PC-3 (cell line): ENCODE results near the gene KISS1R. TPM values are rescaled to one million over a fixed set of nuclear protein-coding genes. Genes with fewer than 3 reads are reported as not detected.
"Not testable (repeated sequence)": the region's sequence is repeated elsewhere in the genome, so short reads cannot be mapped to it uniquely, and the experiment has no call there.

Source experiments
- ATAC-seq: fragments of 200-7000 bp; cut with Tn5 transposase; 2 replicates; pipeline ENCODE4 v1.9.1; 2020; ENCODE audit warnings: mild to moderate bottlenecking, moderate library complexity
- BruUV-seq: library from RNA; stranded (reverse); fragments of 400-500 nt; replicated peaks from 2 replicates; lab custom pipeline; 2021; lab: Mats Ljungman, UMichigan
- CTCF ChIA-PET: fragments of 300-600 bp; sonication (Branson Sonifier 250); formaldehyde crosslinking; loops from one replicate; lab custom pipeline; 2022; ENCODE audit warnings: antibody characterized with exemption; lab: Charles Lee
- POLR2A ChIA-PET: fragments of 300-600 bp; sonication (Branson Sonifier 250); formaldehyde crosslinking; loops from one replicate; lab custom pipeline; 2022; ENCODE audit warnings: antibody characterized with exemption; ENCODE audit not compliant: unreplicated experiment; lab: Charles Lee
- DNase-seq: peaks from one replicate; pipeline ENCODE4 v3.0.0-alpha.2; 2015
- H2AFZ ChIP-seq: fragments of 300-600 bp; sonication (generic); 2 replicates; pipeline ENCODE4 v1.6.0; 2016; ENCODE audit warnings: antibody characterized with exemption, low read length
- H3F3A ChIP-seq: fragments of 300-600 bp; sonication (generic); one replicate; pipeline ENCODE4 v1.6.0; 2017; ENCODE audit warnings: antibody characterized with exemption, low read length, control low read depth, mild to moderate bottlenecking; ENCODE audit not compliant: unreplicated experiment
- H3K27ac ChIP-seq: fragments of 300-600 bp; sonication (generic); 2 replicates; pipeline ENCODE4 v1.5.1; 2016; ENCODE audit warnings: mild to moderate bottlenecking, low read length
- H3K27me3 ChIP-seq: fragments of 300-600 bp; sonication (generic); 2 replicates; pipeline ENCODE4 v1.6.1; 2016; ENCODE audit warnings: low read length, mixed read lengths
- H3K36me3 ChIP-seq: fragments of 300-600 bp; sonication (generic); 2 replicates; pipeline ENCODE4 v1.6.1; 2016; ENCODE audit warnings: low read depth, mixed run types, low read length, mixed read lengths
- H3K4me1 ChIP-seq: fragments of 300-600 bp; sonication (generic); 2 replicates; pipeline ENCODE4 v1.5.1; 2016; ENCODE audit warnings: low read length; ENCODE audit not compliant: insufficient read depth
- H3K4me2 ChIP-seq: fragments of 300-600 bp; sonication (generic); 2 replicates; pipeline ENCODE4 v1.6.0; 2016; ENCODE audit warnings: low read length
- H3K4me3 ChIP-seq: fragments of 300-600 bp; sonication (generic); 2 replicates; pipeline ENCODE4 v1.5.1; 2016; ENCODE audit warnings: mild to moderate bottlenecking, low read length, mixed read lengths
- H3K79me2 ChIP-seq: fragments of 300-600 bp; sonication (generic); 2 replicates; pipeline ENCODE4 v1.6.1; 2017; ENCODE audit warnings: low read length, mixed read lengths
- H3K9ac ChIP-seq: fragments of 300-600 bp; sonication (generic); 2 replicates; pipeline ENCODE4 v1.6.0; 2016; ENCODE audit warnings: mild to moderate bottlenecking, low read length
- H3K9me2 ChIP-seq: fragments of 300-600 bp; sonication (generic); replicated peaks from 2 replicates; pipeline ENCODE4 v1.6.1; 2016; ENCODE audit warnings: mixed run types, low read length, mixed read lengths
- H3K9me3 ChIP-seq: fragments of 300-600 bp; sonication (generic); 2 replicates; pipeline ENCODE4 v1.6.1; 2016; ENCODE audit warnings: low read length, mixed read lengths
- H4K20me1 ChIP-seq: fragments of 300-600 bp; sonication (generic); 2 replicates; pipeline ENCODE4 v1.6.1; 2016; ENCODE audit warnings: low read length, mixed read lengths
- EZH2 ChIP-seq: fragments of 300-600 bp; sonication (generic); IDR thresholded peaks from one replicate; pipeline ENCODE4 v1.6.1; 2017; ENCODE audit warnings: antibody characterized with exemption, mild to moderate bottlenecking, low read length; ENCODE audit not compliant: unreplicated experiment
- EZH2phosphoT487 ChIP-seq: fragments of 300-600 bp; sonication (generic); IDR thresholded peaks from 2 replicates; pipeline ENCODE4 v1.6.1; 2018; ENCODE audit warnings: mild to moderate bottlenecking, antibody characterized with exemption, low read length, borderline replicate concordance
- intact Hi-C: fragments of 100-400 bp; cut with micrococcal nuclease; formaldehyde crosslinking; loops from 2 replicates; pipeline ENCODE4 v1.9.0; 2023
- total RNA-seq: library from RNA; depleted of rRNA; stranded (reverse); fragments of >200 nt; gene quantifications from 2 replicates; pipeline ENCODE4 v1.2.3, GENCODE V29; 2014
- TF ChIP-seq, protein P1 (sequence below): fragments of 300-600 bp; sonication (generic); conservative IDR thresholded peaks from 2 replicates; pipeline ENCODE4 v1.5.1; 2017; ENCODE audit warnings: antibody characterized with exemption, low read depth, mild to moderate bottlenecking, low read length

Gene KISS1R
- total RNA-seq, 1 experiment from 2014 or later: 3.9 TPM

DNA sequence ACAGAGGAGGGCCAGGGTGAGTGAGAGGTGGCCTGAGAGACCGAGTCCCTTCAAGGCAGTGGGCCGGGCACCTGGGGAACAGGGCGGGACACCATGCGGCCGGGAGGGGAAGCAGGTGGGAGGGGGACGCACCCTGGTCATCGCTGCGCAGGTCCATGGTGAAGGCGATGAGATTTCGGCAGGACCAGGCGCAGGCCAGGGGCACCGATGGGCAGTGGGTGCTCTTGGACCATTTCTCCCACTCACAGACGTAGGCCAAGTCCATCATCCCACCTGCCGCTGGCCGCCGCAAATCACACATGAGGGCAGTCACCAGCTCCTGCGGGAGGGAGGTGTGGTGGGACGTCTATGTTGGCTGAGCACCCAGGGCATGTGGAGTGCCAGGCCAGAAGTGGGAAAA lies 26.3 kb upstream of the KISS1R start:
- intact Hi-C loops: no loop called here
- H3K27ac ChIP-seq: no peak overlapping the region
- H3K36me3 ChIP-seq: no peaks in the 10 kb centered on the region; the same call in 1 of the 2 replicates
- no peaks in the 10 kb centered on the region for H3K27me3 ChIP-seq
- ChIA-PET CTCF (no interaction called here), POLR2A (no interaction called here)
- BruUV-seq: no TSS peak
- no peak overlapping the region for H3K9ac ChIP-seq
- peaks cover 15% of the 10 kb centered on the region for H3K79me2 ChIP-seq
- H3K9me3 ChIP-seq: no peaks in the 10 kb centered on the region
- peaks cover 3% of the 10 kb centered on the region for H3F3A ChIP-seq
- no peak overlapping the region for H2AFZ ChIP-seq
- no peaks in the 10 kb centered on the region for H3K4me1 ChIP-seq
- TF ChIP-seq, protein P1, sequence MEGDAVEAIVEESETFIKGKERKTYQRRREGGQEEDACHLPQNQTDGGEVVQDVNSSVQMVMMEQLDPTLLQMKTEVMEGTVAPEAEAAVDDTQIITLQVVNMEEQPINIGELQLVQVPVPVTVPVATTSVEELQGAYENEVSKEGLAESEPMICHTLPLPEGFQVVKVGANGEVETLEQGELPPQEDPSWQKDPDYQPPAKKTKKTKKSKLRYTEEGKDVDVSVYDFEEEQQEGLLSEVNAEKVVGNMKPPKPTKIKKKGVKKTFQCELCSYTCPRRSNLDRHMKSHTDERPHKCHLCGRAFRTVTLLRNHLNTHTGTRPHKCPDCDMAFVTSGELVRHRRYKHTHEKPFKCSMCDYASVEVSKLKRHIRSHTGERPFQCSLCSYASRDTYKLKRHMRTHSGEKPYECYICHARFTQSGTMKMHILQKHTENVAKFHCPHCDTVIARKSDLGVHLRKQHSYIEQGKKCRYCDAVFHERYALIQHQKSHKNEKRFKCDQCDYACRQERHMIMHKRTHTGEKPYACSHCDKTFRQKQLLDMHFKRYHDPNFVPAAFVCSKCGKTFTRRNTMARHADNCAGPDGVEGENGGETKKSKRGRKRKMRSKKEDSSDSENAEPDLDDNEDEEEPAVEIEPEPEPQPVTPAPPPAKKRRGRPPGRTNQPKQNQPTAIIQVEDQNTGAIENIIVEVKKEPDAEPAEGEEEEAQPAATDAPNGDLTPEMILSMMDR: no peak
- no peak for TF ChIP-seq EZH2
- TF ChIP-seq EZH2phosphoT487: no peak
- H4K20me1 ChIP-seq: no peaks in the 10 kb centered on the region
- H3K4me2 ChIP-seq: no peak overlapping the region
- H3K9me2 ChIP-seq: no peaks in the 10 kb centered on the region
- H3K4me3 ChIP-seq: no peak overlapping the region
- no peak for DNase-seq
- ATAC-seq: no peak

DNA sequence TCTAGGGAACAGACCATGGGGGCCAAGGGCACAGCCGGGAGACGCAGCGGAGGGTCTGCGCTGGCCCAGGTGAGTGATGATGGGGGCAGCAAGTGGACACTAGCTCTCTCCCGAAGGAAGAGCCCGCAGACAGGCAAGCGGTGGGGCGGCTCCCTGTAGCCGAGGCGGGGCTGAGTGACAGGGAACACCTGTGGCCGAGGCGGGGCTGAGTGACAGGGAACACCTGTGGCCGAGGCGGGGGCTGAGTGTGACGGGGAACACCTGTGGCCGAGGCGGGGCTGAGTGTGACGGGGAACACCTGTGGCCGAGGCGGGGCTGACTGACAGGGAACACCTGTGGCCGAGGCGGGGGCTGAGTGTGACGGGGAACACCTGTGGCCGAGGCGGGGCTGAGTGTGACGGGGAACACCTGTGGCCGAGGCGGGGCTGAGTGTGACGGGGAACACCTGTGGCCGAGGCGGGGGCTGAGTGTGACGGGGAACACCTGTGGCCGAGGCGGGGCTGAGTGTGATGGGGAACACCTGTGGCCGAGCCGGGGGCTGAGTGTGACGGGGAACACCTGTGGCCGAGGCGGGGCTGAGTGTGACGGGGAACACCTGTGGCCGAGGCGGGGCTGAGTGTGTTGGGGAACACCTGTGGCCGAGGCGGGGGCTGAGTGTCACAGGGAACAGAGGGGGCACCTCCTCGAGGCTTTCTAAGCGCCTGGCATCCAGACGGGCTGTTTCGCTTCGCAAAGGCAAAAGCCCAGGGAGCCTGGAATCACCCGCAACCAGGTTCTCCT lies 25.5 kb upstream of the KISS1R start:
- H3K27ac ChIP-seq, ATAC-seq, H3K36me3 ChIP-seq, H4K20me1 ChIP-seq, H2AFZ ChIP-seq, CTCF ChIA-PET, H3K27me3 ChIP-seq, H3K9me3 ChIP-seq, H3F3A ChIP-seq, H3K4me1 ChIP-seq, DNase-seq, H3K9me2 ChIP-seq, BruUV-seq, intact Hi-C loops, POLR2A ChIA-PET: not testable (repeated sequence)
- H3K4me3 ChIP-seq: peak overlapping the region; percentile 84
- peak overlapping the region; percentile 86 for H3K4me2 ChIP-seq
- peaks cover 15% of the 10 kb centered on the region for H3K79me2 ChIP-seq
- H3K9ac ChIP-seq: peak overlapping the region; percentile 93; the same call in 1 of the 2 replicates

- ChIA-PET POLR2A (no interaction called here), CTCF (no interaction called here)
- H2AFZ ChIP-seq: no peak overlapping the region
Observed at GRCh38 chr19:892243-892893, 24.8 kb upstream of the KISS1R start.

More at GRCh38 chr19:892243-892893, 24.8 kb upstream of the KISS1R start:
- H3F3A ChIP-seq: peaks cover 3% of the 10 kb centered on the region
- no peaks in the 10 kb centered on the region for H3K9me3 ChIP-seq
- no peaks in the 10 kb centered on the region for H4K20me1 ChIP-seq
- H3K27me3 ChIP-seq: no peaks in the 10 kb centered on the region
- peak overlapping the region; percentile 86 for H3K4me2 ChIP-seq
- no peak for DNase-seq
- H3K36me3 ChIP-seq: no peaks in the 10 kb centered on the region; the same call in 1 of the 2 replicates
- no peaks in the 10 kb centered on the region for H3K9me2 ChIP-seq
- peak overlapping the region; percentile 84 for H3K4me3 ChIP-seq
- peak; percentile 6; the same call in 1 of the 2 replicates for ATAC-seq
- intact Hi-C loops: no loop called here
- no peak for TF ChIP-seq EZH2phosphoT487
- TF ChIP-seq, protein P1: no peak
- TF ChIP-seq EZH2: no peak
- H3K27ac ChIP-seq: no peak overlapping the region
- no peaks in the 10 kb centered on the region for H3K4me1 ChIP-seq
- peak overlapping the region; percentile 93 for H3K9ac ChIP-seq
- H3K79me2 ChIP-seq: peaks cover 15% of the 10 kb centered on the region
- BruUV-seq: no TSS peak
